GM06990 (cell line): ENCODE results near the gene LONP1.

Experiments used
- DNase-seq: peaks from one replicate; pipeline ENCODE4 v3.0.0-alpha.2; 2011; ENCODE audit not compliant: insufficient read length; ENCODE audit errors: extremely low read depth
- H3K27me3 ChIP-seq: replicated peaks from 2 replicates; pipeline ENCODE4 v1.6.0; 2011; ENCODE audit warnings: low read length; ENCODE audit not compliant: control insufficient read depth, insufficient read depth
- H3K36me3 ChIP-seq: 2 replicates; pipeline ENCODE4 v1.5.1; 2011; ENCODE audit warnings: low read length; ENCODE audit not compliant: control insufficient read depth, insufficient read depth
- H3K4me3 ChIP-seq: replicated peaks from 2 replicates; pipeline ENCODE4 v1.5.1; 2011; ENCODE audit warnings: low read depth, mild to moderate bottlenecking, control low read depth, low read length
- TF ChIP-seq, protein P1 (sequence below): IDR thresholded peaks from 2 replicates; pipeline ENCODE4 v1.5.1; 2011; ENCODE audit warnings: low read length, control low read depth, mild to moderate bottlenecking, inconsistent platforms; ENCODE audit not compliant: insufficient read depth, poor library complexity, severe bottlenecking

Gene LONP1, protein sequence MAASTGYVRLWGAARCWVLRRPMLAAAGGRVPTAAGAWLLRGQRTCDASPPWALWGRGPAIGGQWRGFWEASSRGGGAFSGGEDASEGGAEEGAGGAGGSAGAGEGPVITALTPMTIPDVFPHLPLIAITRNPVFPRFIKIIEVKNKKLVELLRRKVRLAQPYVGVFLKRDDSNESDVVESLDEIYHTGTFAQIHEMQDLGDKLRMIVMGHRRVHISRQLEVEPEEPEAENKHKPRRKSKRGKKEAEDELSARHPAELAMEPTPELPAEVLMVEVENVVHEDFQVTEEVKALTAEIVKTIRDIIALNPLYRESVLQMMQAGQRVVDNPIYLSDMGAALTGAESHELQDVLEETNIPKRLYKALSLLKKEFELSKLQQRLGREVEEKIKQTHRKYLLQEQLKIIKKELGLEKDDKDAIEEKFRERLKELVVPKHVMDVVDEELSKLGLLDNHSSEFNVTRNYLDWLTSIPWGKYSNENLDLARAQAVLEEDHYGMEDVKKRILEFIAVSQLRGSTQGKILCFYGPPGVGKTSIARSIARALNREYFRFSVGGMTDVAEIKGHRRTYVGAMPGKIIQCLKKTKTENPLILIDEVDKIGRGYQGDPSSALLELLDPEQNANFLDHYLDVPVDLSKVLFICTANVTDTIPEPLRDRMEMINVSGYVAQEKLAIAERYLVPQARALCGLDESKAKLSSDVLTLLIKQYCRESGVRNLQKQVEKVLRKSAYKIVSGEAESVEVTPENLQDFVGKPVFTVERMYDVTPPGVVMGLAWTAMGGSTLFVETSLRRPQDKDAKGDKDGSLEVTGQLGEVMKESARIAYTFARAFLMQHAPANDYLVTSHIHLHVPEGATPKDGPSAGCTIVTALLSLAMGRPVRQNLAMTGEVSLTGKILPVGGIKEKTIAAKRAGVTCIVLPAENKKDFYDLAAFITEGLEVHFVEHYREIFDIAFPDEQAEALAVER

GRCh38 chr19:5719961-5720790, at the start of gene LONP1, which contains the start of gene CATSPERD:
Gene LONP1 (minus strand): TSS chr19:5720146. CDS start chr19:5720132, 14 bp downstream.
Gene CATSPERD (plus strand): TSS chr19:5720637. CDS start chr19:5720738, 101 bp downstream.
- TF ChIP-seq, protein P1, sequence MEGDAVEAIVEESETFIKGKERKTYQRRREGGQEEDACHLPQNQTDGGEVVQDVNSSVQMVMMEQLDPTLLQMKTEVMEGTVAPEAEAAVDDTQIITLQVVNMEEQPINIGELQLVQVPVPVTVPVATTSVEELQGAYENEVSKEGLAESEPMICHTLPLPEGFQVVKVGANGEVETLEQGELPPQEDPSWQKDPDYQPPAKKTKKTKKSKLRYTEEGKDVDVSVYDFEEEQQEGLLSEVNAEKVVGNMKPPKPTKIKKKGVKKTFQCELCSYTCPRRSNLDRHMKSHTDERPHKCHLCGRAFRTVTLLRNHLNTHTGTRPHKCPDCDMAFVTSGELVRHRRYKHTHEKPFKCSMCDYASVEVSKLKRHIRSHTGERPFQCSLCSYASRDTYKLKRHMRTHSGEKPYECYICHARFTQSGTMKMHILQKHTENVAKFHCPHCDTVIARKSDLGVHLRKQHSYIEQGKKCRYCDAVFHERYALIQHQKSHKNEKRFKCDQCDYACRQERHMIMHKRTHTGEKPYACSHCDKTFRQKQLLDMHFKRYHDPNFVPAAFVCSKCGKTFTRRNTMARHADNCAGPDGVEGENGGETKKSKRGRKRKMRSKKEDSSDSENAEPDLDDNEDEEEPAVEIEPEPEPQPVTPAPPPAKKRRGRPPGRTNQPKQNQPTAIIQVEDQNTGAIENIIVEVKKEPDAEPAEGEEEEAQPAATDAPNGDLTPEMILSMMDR = peak; percentile 93
- DNase-seq = peak; percentile 98
- Histone ChIP-seq H3K36me3 (no peaks in the 10 kb centered on the region; the same call in 1 of the 2 replicates), H3K27me3 (no peaks in the 10 kb centered on the region), H3K4me3 (peak within 1 kb of the TSS; percentile 88)

GRCh38 chr19:5767949-5768348, 48.0 kb upstream of the LONP1 start:
- Histone ChIP-seq H3K36me3 (no peaks in the 10 kb centered on the region), H3K4me3 (no peak overlapping the region), H3K27me3 (no peaks in the 10 kb centered on the region)
- TF ChIP-seq, protein P1 = no peak
- DNase-seq = no peak

- Histone ChIP-seq H3K4me3 (no peak overlapping the region), H3K36me3 (no peaks in the 10 kb centered on the region), H3K27me3 (no peaks in the 10 kb centered on the region)
- DNase-seq = no peak
- TF ChIP-seq, protein P1 = no peak
Observed at GRCh38 chr19:5765220-5765619, 45.3 kb upstream of the LONP1 start.

- DNase-seq = no peak
- TF ChIP-seq, protein P1 = no peak
- Histone ChIP-seq H3K36me3 (no peaks in the 10 kb centered on the region), H3K27me3 (no peaks in the 10 kb centered on the region), H3K4me3 (no peak overlapping the region)
Observed at GRCh38 chr19:5762608-5763217, 42.8 kb upstream of the LONP1 start.

DNA sequence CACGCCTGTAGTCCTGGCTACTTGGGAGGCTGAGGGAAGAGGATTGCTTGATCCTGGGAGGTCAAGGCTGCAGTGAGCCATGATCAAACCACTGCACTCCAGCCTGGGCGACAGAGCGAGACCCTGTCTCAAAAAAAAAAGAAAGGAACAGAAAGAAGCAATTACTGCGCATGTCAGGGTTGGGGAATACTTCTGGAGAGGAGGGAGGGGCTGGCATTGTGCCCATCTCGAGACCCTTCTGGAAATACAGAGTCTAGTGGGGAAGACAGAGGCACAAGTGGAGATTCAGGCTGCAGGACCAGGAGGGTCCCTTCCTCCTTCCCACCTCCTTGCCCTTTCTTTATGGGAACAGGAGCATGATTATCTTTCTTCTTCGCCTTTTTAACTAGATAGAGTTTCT, 33.8 kb upstream of the LONP1 start:
- TF ChIP-seq, protein P1 = no peak

More for the DNA sequence above, 33.8 kb upstream of the LONP1 start:
- H3K36me3 ChIP-seq = no peaks in the 10 kb centered on the region
- H3K4me3 ChIP-seq = no peak overlapping the region
- no peaks in the 10 kb centered on the region for H3K27me3 ChIP-seq
- DNase-seq = no peak
